Measurements from ENCODE around the gene DLL3. TPM values are rescaled to one million over a fixed set of nuclear protein-coding genes. Genes with fewer than 3 reads are reported as not detected.

Gene DLL3
- total and polyA plus RNA-seq, 10 of the 15 experiments (the other 5 are each of a cell fraction or from before 2014, with no cell fraction given), result 0.18 to 2.0 (median 0.95) TPM

DNA sequence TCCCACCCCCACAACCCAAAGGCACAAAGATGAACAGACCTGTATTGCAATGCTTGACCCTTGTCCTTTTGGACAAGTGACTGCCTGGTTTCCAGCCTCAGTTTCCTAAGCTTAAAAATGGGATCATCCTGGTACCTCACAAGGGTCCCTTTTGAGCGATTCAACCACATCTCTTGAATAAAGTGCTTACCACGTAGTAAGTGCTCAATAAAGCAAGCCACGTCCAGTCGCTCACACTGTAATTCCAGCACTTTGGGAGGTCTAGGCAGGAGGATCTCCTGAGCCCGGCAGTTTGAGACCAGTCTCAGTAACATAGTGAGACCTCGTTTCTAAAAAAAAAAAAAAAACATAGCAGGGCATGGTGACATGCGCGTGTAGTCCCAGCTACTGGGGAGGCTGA lies 1.2 kb downstream of the DLL3 start:
- TF ChIP-seq RCOR1 (conservative IDR thresholded peaks at IDR 0.05; ENCODE audit: low read depth, low read length) (no peak), ZNF622 (IDR thresholded peaks at IDR 0.05) (no peak), FOXM1 (IDR thresholded peaks at IDR 0.05; ENCODE audit: low read depth, low read length) (no peak), RUNX3 (IDR thresholded peaks at IDR 0.05; ENCODE audit: low read length) (no peak), NR2F1 (conservative IDR thresholded peaks at IDR 0.05) (no peak), CREM (IDR thresholded peaks at IDR 0.05; ENCODE audit: low read depth) (no peak), SREBF2 (IDR thresholded peaks at IDR 0.05; ENCODE audit: low read length) (no peak), ZZZ3 (IDR thresholded peaks at IDR 0.05; ENCODE audit: control insufficient read depth, insufficient read length, low read depth) (no peak), WRNIP1 (IDR thresholded peaks at IDR 0.05; ENCODE audit: borderline replicate concordance, low read depth, low read length) (no peak)
- TF ChIP-seq, protein P1, sequence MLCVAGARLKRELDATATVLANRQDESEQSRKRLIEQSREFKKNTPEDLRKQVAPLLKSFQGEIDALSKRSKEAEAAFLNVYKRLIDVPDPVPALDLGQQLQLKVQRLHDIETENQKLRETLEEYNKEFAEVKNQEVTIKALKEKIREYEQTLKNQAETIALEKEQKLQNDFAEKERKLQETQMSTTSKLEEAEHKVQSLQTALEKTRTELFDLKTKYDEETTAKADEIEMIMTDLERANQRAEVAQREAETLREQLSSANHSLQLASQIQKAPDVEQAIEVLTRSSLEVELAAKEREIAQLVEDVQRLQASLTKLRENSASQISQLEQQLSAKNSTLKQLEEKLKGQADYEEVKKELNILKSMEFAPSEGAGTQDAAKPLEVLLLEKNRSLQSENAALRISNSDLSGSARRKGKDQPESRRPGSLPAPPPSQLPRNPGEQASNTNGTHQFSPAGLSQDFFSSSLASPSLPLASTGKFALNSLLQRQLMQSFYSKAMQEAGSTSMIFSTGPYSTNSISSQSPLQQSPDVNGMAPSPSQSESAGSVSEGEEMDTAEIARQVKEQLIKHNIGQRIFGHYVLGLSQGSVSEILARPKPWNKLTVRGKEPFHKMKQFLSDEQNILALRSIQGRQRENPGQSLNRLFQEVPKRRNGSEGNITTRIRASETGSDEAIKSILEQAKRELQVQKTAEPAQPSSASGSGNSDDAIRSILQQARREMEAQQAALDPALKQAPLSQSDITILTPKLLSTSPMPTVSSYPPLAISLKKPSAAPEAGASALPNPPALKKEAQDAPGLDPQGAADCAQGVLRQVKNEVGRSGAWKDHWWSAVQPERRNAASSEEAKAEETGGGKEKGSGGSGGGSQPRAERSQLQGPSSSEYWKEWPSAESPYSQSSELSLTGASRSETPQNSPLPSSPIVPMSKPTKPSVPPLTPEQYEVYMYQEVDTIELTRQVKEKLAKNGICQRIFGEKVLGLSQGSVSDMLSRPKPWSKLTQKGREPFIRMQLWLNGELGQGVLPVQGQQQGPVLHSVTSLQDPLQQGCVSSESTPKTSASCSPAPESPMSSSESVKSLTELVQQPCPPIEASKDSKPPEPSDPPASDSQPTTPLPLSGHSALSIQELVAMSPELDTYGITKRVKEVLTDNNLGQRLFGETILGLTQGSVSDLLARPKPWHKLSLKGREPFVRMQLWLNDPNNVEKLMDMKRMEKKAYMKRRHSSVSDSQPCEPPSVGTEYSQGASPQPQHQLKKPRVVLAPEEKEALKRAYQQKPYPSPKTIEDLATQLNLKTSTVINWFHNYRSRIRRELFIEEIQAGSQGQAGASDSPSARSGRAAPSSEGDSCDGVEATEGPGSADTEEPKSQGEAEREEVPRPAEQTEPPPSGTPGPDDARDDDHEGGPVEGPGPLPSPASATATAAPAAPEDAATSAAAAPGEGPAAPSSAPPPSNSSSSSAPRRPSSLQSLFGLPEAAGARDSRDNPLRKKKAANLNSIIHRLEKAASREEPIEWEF (IDR thresholded peaks at IDR 0.05; ENCODE audit: insufficient replicate concordance, low read depth, low read length), result no peak
- TF ChIP-seq, protein P2, sequence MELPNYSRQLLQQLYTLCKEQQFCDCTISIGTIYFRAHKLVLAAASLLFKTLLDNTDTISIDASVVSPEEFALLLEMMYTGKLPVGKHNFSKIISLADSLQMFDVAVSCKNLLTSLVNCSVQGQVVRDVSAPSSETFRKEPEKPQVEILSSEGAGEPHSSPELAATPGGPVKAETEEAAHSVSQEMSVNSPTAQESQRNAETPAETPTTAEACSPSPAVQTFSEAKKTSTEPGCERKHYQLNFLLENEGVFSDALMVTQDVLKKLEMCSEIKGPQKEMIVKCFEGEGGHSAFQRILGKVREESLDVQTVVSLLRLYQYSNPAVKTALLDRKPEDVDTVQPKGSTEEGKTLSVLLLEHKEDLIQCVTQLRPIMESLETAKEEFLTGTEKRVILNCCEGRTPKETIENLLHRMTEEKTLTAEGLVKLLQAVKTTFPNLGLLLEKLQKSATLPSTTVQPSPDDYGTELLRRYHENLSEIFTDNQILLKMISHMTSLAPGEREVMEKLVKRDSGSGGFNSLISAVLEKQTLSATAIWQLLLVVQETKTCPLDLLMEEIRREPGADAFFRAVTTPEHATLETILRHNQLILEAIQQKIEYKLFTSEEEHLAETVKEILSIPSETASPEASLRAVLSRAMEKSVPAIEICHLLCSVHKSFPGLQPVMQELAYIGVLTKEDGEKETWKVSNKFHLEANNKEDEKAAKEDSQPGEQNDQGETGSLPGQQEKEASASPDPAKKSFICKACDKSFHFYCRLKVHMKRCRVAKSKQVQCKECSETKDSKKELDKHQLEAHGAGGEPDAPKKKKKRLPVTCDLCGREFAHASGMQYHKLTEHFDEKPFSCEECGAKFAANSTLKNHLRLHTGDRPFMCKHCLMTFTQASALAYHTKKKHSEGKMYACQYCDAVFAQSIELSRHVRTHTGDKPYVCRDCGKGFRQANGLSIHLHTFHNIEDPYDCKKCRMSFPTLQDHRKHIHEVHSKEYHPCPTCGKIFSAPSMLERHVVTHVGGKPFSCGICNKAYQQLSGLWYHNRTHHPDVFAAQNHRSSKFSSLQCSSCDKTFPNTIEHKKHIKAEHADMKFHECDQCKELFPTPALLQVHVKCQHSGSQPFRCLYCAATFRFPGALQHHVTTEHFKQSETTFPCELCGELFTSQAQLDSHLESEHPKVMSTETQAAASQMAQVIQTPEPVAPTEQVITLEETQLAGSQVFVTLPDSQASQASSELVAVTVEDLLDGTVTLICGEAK (IDR thresholded peaks at IDR 0.05; ENCODE audit: borderline replicate concordance), result no peak
- no peaks in the 10 kb centered on the region for H4K20me1 ChIP-seq (ENCODE audit: control insufficient read depth, insufficient read depth)
- no peak overlapping the region for H3K27ac ChIP-seq (ENCODE audit: control insufficient read depth, insufficient read depth)
- peaks cover 0 to 19% of the 10 kb centered on the region in 2 experiments; a peak in 3 of 4 replicates for H3K27me3 ChIP-seq (replicated peaks in 1 of 2; ENCODE audit: control insufficient read depth in 2 of 2, insufficient read depth in 2 of 2, low read length in 1 of 2)
- H2AFZ ChIP-seq (ENCODE audit: control insufficient read depth, low read depth, low read length), result no peak overlapping the region
- intact Hi-C loops (cut with micrococcal nuclease; ENCODE audit: unreplicated experiment), result loop anchor here (5.0 kb wide), 1 partner anchor 53 kb away; the partner anchor contains the start of gene SUPT5H
- H3K9ac ChIP-seq (ENCODE audit: control insufficient read depth, insufficient read depth, low read length), result no peak overlapping the region
- FAIRE-seq (no peak), DNase-seq (ENCODE audit: low read depth, low spot score) (no peak), ATAC-seq (no peak)
- no peak overlapping the region for H3K4me3 ChIP-seq
- CTCF ChIA-PET, result interaction anchor here (0.6 to 1.9 kb wide), 6 partner anchors 8 to 153 kb away, joined by 3 to 12 read pairs (median 3); partner anchors contain the start of gene EID2B
- WGBS (ENCODE audit: insufficient coverage, insufficient replicate concordance, low lambda C conversion rate, missing lambda C conversion rate), result 74% methylated on average over 8 of the region's 8 CpGs
- H3K79me2 ChIP-seq (ENCODE audit: control insufficient read depth, insufficient read depth, low read length), result no peaks in the 10 kb centered on the region
- in situ Hi-C loops (cut with MboI), result no loop called here
- no peak overlapping the region for H3K4me2 ChIP-seq (ENCODE audit: control insufficient read depth, insufficient read depth)
- no TSS peak for BruUV-seq (replicated peaks)
- RAD21 ChIA-PET (ENCODE audit: unreplicated experiment), result no interaction called here
- H3K9me3 ChIP-seq (replicated peaks; ENCODE audit: control insufficient read depth, insufficient read depth, low read length), result no peaks in the 10 kb centered on the region; the same call in 2 of the 3 replicates
- SMC1A ChIA-PET (ENCODE audit: uncharacterized antibody, unreplicated experiment), result interaction anchor here (1.2 to 3.0 kb wide), 5 partner anchors 13 to 66 kb away, joined by 3 to 8 read pairs (median 5); partner anchors contain the start of gene EID2B
- H3K4me1 ChIP-seq (ENCODE audit: control insufficient read depth, insufficient read depth, low read length), result peaks cover 10% of the 10 kb centered on the region
- H3K36me3 ChIP-seq (ENCODE audit: control insufficient read depth in 2 of 2, insufficient read depth in 2 of 2, low read length in 1 of 2), result no peaks in the 10 kb centered on the region
- POLR2A ChIA-PET, result interaction anchor here (0.6 kb wide), 1 partner anchor 50 kb away, joined by 3 read pairs; no protein-coding TSS in a partner anchor
